AG08395 (cell line): ENCODE data around the gene UQCC2.

Experiments
- DNase-seq: peaks from one replicate; pipeline ENCODE4 v3.0.0; 2012; ENCODE audit warnings: mixed read lengths, low spot score

UQCC2 gene

GRCh38 chr6:33651403-33651802 lies 60.1 kb downstream of the UQCC2 start:
- no peak for DNase-seq
